Femur (tissue), 1 donor: ENCODE measurements around the gene ZNF366.

Source experiments
- DNase-seq: peaks from one replicate; pipeline ENCODE4 v3.0.0-alpha.2; 2017

Gene ZNF366

GRCh38 chr5:72400950-72401349 lies 106.3 kb downstream of the ZNF366 start:
- DNase-seq, result no peak

- DNase-seq, result no peak
Observed at GRCh38 chr5:72397836-72398235, 109.4 kb downstream of the ZNF366 start.

GRCh38 chr5:72394688-72395087 lies 112.5 kb downstream of the ZNF366 start:
- DNase-seq, result no peak

DNA sequence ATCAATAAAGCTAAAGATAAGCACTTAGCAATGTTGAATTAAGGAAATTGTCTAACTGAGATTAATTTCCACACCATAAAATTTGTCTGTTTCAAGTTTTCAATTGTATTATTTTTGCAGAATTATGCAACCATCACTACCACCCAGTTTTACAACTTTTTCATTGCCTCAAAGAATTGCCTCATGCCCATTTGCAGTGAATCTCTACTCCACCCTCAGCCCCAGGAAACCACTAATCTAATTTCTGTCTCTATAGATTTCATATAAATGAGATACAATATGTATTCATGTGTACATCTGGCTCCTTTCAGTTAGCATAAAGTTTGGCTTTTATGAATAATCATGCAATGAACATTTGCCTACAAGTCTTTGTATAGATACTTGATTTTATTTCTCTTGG lies 114.2 kb downstream of the ZNF366 start:
- DNase-seq, result no peak
